Liver (tissue), 9 donors: ENCODE data around the gene HLA-DPB1. TPM values are rescaled to one million over a fixed set of nuclear protein-coding genes. Genes with fewer than 3 reads are reported as not detected.

Experiments
- DNase-seq: peaks from one replicate; pipeline ENCODE4 v3.0.0-alpha.2; 2017; ENCODE audit warnings: low spot score
- H3K27ac ChIP-seq, 2 donors: one replicate each; pipeline ENCODE4 v1.7.0; 2013; ENCODE audit warnings: inconsistent platforms in 2 of 2, low read length in 2 of 2, control low read depth in 1 of 2, low read depth in 1 of 2, mild to moderate bottlenecking in 1 of 2
- H3K27me3 ChIP-seq, 4 donors: one replicate each; pipeline versions ENCODE4 v1.6.1 to v1.7.0; 2013; ENCODE audit warnings: low read length in 3 of 4, inconsistent platforms in 1 of 4, mild to moderate bottlenecking in 1 of 4, moderate library complexity in 1 of 4; ENCODE audit not compliant: control insufficient read depth in 4 of 4, insufficient read depth in 4 of 4
- H3K36me3 ChIP-seq, 4 donors: one replicate each; pipeline versions ENCODE4 v1.6.1 to v1.7.0; 2013; ENCODE audit warnings: low read length in 3 of 4, mild to moderate bottlenecking in 3 of 4, low read depth in 1 of 4, moderate library complexity in 1 of 4; ENCODE audit not compliant: control insufficient read depth in 4 of 4, insufficient read depth in 3 of 4
- H3K4me1 ChIP-seq, 4 donors: one replicate each; pipeline versions ENCODE4 v1.6.1 to v1.7.0; 2013; ENCODE audit warnings: low read length in 3 of 4, mild to moderate bottlenecking in 3 of 4, moderate library complexity in 1 of 4; ENCODE audit not compliant: control insufficient read depth in 4 of 4, insufficient read depth in 4 of 4
- H3K4me3 ChIP-seq, 3 donors: one replicate each; pipeline versions ENCODE4 v1.6.1 to v1.7.0; 2013; ENCODE audit warnings: low read length in 3 of 3, control low read depth in 1 of 3, low read depth in 1 of 3, mild to moderate bottlenecking in 1 of 3
- H3K9ac ChIP-seq, 2 donors: one replicate each; pipeline ENCODE4 v1.7.0; 2013; ENCODE audit warnings: low read length in 2 of 2, mild to moderate bottlenecking in 2 of 2, moderate library complexity in 2 of 2, control low read depth in 1 of 2, low read depth in 1 of 2
- H3K9me3 ChIP-seq, 4 donors: one replicate each; pipeline versions ENCODE4 v1.6.1 to v1.7.0; 2013; ENCODE audit warnings: low read length in 3 of 4; ENCODE audit not compliant: control insufficient read depth in 4 of 4
- ATF3 ChIP-seq: IDR thresholded peaks from 2 replicates; pipeline ENCODE4 v1.6.1; 2016; ENCODE audit warnings: antibody characterized with exemption
- CTCF ChIP-seq: fragments of 150-350 bp; IDR thresholded peaks from 2 replicates; pipeline ENCODE4 v1.5.1; 2017; ENCODE audit warnings: improper control_type of control experiment, low read depth, low read length; ENCODE audit not compliant: missing input control
- FOXA1 ChIP-seq: IDR thresholded peaks from 2 replicates; pipeline ENCODE4 v1.6.1; 2016; ENCODE audit warnings: antibody characterized with exemption
- FOXA2 ChIP-seq: IDR thresholded peaks from 2 replicates; pipeline ENCODE4 v1.6.1; 2016; ENCODE audit warnings: antibody characterized with exemption
- HNF4G ChIP-seq: IDR thresholded peaks from 2 replicates; pipeline ENCODE4 v1.6.1; 2016; ENCODE audit warnings: antibody characterized with exemption
- JUND ChIP-seq, 2 donors: IDR thresholded peaks; 2 replicates each; pipeline ENCODE4 v1.6.1; 2016; ENCODE audit warnings: antibody characterized with exemption in 2 of 2
- MAX ChIP-seq: IDR thresholded peaks from 2 replicates; pipeline ENCODE4 v1.6.1; 2016; ENCODE audit warnings: antibody characterized with exemption
- NR2F2 ChIP-seq: IDR thresholded peaks from 2 replicates; pipeline ENCODE4 v1.6.1; 2016; ENCODE audit warnings: antibody characterized with exemption
- RAD21 ChIP-seq, 2 donors: IDR thresholded peaks; 2 replicates each; pipeline ENCODE4 v1.6.1; 2016; ENCODE audit warnings: antibody characterized with exemption in 2 of 2, mild to moderate bottlenecking in 2 of 2
- REST ChIP-seq: IDR thresholded peaks from 2 replicates; pipeline ENCODE4 v1.6.1; 2016; ENCODE audit warnings: antibody characterized with exemption, mild to moderate bottlenecking
- RXRA ChIP-seq, 2 donors: IDR thresholded peaks; 2 replicates each; pipeline ENCODE4 v1.6.1; 2017 to 2018; ENCODE audit warnings: antibody characterized with exemption in 2 of 2, mild to moderate bottlenecking in 1 of 2
- TAF1 ChIP-seq: conservative IDR thresholded peaks from 2 replicates; pipeline ENCODE4 v1.6.1; 2016; ENCODE audit warnings: antibody characterized with exemption, mild to moderate bottlenecking
- YY1 ChIP-seq: IDR thresholded peaks from 2 replicates; pipeline ENCODE4 v1.6.1; 2016; ENCODE audit warnings: antibody characterized with exemption, mild to moderate bottlenecking
- WGBS: extraction: QIAGEN DNeasy Blood & Tissue Kit; methylation state at CpG from one replicate; pipeline ENCODE4 v1.1.7; 2013; 5-methylcytosine and 5-hydroxymethylcytosine counted together
- polyA plus RNA-seq, 2 donors: library from polyadenylated mRNA; stranded (reverse) in 1 of 2; unstranded in 1 of 2; fragments of 200-250 nt in 1 of 2; fragments of >200 nt in 1 of 2; fragmentation: Nextera tagmentation in 1 of 2; extraction: Ambion mirVana in 1 of 2; gene quantifications; one replicate each; pipeline versions ENCODE4 v1.2.1 to v1.2.3, GENCODE V29; 2013 to 2015
- total RNA-seq, 2 donors: library from RNA; depleted of rRNA; stranded (reverse); fragments of >200 nt; gene quantifications; one replicate each; pipeline ENCODE4 v1.2.3, GENCODE V29; 2014
- donor health status: healthy.
- donor health status: healthy.
- donor health status: healthy.
- donor health status: healthy.
- donor health status: healthy.

Gene HLA-DPB1
- total and polyA plus RNA-seq, 4 donors, result 15.5 to 37.8 (median 24.0) TPM

- no peak for TF ChIP-seq TAF1
- TF ChIP-seq HNF4G, result no peak
- peak; percentile 43 for TF ChIP-seq CTCF
- no peak for TF ChIP-seq ATF3
- no peak for TF ChIP-seq YY1
- peak; percentile 77 to 83 for TF ChIP-seq RAD21 (IDR thresholded peaks at IDR 0.05)
- H3K4me1 ChIP-seq, result no peaks in the 10 kb centered on the region
- no peaks in the 10 kb centered on the region for H3K36me3 ChIP-seq
- 77% methylated on average over 20 of the region's 20 CpGs for WGBS
- H3K27me3 ChIP-seq, result no peaks in the 10 kb centered on the region
- no peak overlapping the region for H3K27ac ChIP-seq
- no peak overlapping the region for H3K4me3 ChIP-seq
- no peak for DNase-seq
- H3K9me3 ChIP-seq, result peaks cover 0 to 2% (median 0%) of the 10 kb centered on the region in 4 donors
- H3K9ac ChIP-seq, result no peak overlapping the region
These were observed 48.1 kb downstream of the HLA-DPB1 start for GRCh38 chr6:33123732-33124524.

- H3K27ac ChIP-seq, result no peak overlapping the region
- no peaks in the 10 kb centered on the region for H3K4me1 ChIP-seq
- no peak overlapping the region for H3K4me3 ChIP-seq
- no peaks in the 10 kb centered on the region for H3K27me3 ChIP-seq
- H3K36me3 ChIP-seq, result no peaks in the 10 kb centered on the region
- no peak overlapping the region for H3K9ac ChIP-seq
- DNase-seq, result no peak
- WGBS, result 83% methylated on average over 4 of the region's 4 CpGs
- TF ChIP-seq NR2F2, result no peak
- no peak for TF ChIP-seq FOXA1
- no peak for TF ChIP-seq JUND (IDR thresholded peaks at IDR 0.05)
- no peak for TF ChIP-seq REST
- no peak for TF ChIP-seq TAF1
- no peak for TF ChIP-seq ATF3
- no peak for TF ChIP-seq FOXA2
- TF ChIP-seq MAX, result no peak
- TF ChIP-seq RXRA (IDR thresholded peaks at IDR 0.05), result no peak
- peaks cover 0 to 2% (median 0%) of the 10 kb centered on the region in 4 donors for H3K9me3 ChIP-seq
These were observed 48.7 kb downstream of the HLA-DPB1 start for GRCh38 chr6:33124525-33124901.
